Measurements from ENCODE around the gene ADRA2C.

Gene ADRA2C

DNA sequence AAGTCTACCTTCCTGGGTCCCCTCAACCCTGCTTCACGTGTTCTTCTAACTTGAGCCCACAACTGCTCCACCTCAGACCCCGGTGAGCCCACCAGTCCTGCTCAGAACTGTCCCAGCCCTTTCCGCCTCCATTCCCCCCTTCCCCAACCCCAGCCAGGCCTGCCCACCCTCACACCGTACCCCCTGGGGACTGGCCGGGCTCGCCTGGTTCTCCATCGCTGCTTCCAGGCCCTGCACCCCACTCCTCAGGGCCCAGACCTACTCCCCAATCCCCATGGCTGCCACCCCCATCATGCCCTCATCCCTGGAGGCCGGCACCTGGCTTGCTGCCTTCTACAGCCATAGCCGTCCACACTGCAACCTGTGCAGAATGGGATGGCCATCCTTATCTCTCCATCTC lies 23.4 kb downstream of the ADRA2C start:
- no peak for DNase-seq (ENCODE audit: low read depth)
- TF ChIP-seq, protein P1, sequence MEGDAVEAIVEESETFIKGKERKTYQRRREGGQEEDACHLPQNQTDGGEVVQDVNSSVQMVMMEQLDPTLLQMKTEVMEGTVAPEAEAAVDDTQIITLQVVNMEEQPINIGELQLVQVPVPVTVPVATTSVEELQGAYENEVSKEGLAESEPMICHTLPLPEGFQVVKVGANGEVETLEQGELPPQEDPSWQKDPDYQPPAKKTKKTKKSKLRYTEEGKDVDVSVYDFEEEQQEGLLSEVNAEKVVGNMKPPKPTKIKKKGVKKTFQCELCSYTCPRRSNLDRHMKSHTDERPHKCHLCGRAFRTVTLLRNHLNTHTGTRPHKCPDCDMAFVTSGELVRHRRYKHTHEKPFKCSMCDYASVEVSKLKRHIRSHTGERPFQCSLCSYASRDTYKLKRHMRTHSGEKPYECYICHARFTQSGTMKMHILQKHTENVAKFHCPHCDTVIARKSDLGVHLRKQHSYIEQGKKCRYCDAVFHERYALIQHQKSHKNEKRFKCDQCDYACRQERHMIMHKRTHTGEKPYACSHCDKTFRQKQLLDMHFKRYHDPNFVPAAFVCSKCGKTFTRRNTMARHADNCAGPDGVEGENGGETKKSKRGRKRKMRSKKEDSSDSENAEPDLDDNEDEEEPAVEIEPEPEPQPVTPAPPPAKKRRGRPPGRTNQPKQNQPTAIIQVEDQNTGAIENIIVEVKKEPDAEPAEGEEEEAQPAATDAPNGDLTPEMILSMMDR (IDR thresholded peaks at IDR 0.05; ENCODE audit: low read depth, low read length, missing control alignments), result no peak

DNA sequence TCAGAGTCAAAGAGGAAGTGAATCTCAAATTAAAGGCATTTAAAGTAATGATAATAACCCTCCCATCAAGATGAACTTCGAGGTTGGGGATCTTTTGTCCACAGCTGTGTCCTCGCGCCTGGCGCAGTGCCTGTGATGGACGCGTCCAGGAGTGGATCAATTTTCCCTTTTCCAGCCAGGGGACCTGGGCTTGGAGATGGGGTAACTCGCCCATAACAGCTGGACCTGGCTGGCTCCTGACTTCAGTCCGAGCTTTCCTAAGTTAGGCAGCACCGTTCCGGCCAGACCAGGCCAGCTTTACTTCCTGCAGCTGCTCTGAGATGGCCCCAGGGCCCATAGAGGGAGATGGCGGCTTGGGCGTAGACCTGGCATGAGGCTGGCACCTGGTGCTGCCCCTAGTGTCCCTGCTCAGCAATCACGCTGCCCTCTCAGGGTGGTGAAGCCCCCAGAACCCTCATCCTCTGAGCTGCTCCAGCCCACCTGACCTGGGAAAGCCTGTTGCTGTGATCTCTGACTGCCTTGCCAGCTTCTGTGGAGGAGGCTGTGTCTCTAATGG lies 23.9 kb downstream of the ADRA2C start:
- no peak overlapping the region for H3K4me3 ChIP-seq (ENCODE audit: low read depth, low read length)
- TF ChIP-seq, protein P1 (IDR thresholded peaks at IDR 0.05; ENCODE audit: low read depth, low read length, missing control alignments), result no peak
- no peak for DNase-seq (ENCODE audit: low read depth)

More for the DNA sequence above, 23.4 kb downstream of the ADRA2C start:
- no peak overlapping the region for H3K4me3 ChIP-seq (ENCODE audit: low read depth, low read length)

DNA sequence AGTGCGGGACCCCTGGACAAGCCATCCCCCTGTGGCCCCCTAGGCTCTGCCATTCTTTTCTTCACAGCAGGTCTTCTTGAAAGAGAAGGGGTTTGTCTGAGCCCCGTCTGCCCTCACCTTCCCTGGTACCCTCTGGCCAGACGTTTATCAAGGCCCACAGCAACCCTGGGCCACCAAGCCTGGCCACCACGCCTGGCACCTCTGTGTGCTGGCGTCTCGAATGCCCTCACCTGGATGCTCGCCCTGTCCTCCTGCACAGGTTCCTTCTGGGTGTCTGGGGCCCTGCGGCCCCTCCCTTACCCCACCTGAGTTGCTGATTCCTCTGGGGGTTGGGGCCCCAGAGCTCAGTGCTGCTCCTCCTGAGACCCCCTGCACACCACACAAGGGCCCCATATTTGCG lies 25.1 kb downstream of the ADRA2C start:
- DNase-seq (ENCODE audit: low read depth), result no peak
- TF ChIP-seq, protein P1 (IDR thresholded peaks at IDR 0.05; ENCODE audit: low read depth, low read length, missing control alignments), result no peak
- H3K4me3 ChIP-seq (ENCODE audit: low read depth, low read length), result no peak overlapping the region

DNA sequence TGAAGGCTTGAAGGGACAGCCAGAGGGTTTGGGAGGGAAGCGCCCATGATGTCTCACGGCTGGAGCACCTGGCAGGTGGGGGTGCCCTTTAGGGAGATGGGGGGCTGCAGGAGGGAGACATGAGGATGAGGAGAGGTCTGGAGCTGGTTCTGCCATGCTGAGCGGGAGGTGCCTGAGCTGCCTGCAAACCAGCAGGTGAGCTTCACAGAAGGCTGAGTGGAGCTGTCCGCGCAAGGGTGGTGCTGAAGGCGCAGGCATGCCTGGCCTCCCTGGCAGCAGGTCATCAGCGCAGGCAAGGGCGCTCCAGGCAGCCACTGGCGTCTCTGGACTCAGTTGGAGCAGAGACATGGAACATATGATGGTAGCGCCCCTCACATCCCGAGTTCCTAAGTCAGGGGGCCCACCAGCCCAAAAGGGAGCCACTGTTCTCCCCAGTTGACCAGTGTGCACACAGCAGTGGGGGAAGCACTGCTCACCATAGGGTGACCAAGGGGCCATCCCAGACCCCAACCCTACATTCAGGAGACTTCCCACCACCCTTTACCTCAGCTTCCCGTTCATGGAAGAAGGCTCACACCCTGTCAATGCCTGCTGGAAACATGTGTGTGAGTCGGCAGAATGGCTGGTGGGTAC lies 25.8 kb downstream of the ADRA2C start:
- TF ChIP-seq, protein P1 (IDR thresholded peaks at IDR 0.05; ENCODE audit: low read depth, low read length, missing control alignments), result no peak
- no peak overlapping the region for H3K4me3 ChIP-seq (ENCODE audit: low read depth, low read length)
- no peak for DNase-seq (ENCODE audit: low read depth)

DNA sequence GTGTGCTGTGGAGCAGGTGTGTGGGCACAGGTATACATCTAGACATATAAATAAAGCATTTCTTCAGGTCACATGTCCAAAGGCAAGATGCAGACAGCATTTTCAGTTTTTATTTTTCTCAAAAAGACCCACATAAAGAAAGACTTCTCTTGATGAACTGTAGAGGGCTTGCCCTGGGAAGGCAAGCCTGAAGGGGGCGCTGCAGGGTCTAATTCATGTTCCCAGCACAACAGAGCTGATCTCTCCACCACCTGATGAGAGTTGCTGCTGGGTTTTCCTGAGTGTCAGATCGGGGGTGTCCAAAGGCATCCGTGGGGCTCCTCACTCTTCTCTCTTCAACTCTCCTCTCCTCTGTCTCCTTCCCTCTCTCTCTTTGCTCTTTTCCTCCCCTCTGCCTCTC lies 26.6 kb downstream of the ADRA2C start:
- TF ChIP-seq, protein P1 (IDR thresholded peaks at IDR 0.05; ENCODE audit: low read depth, low read length, missing control alignments), result peak; percentile 6
- no peak for DNase-seq (ENCODE audit: low read depth)
- no peak overlapping the region for H3K4me3 ChIP-seq (ENCODE audit: low read depth, low read length)

DNA sequence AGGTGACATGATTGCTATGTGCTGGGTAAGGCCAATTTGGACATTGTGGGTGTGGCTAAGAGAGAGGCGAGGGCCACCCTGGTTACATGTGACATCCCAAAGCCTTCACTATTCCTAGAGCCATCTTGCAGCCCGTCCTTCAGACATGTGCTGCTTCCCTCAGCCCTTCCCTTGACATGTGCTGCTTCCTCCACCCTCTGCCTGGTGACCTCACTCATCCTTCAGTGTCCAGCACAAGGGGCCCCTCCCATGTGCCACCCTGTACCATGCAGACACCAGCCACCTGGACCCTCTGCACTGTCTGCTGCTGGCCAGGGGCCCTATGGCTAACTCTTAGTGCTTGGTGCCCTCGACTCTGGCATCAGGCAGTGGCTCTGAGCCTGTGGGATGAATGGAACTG lies 27.4 kb downstream of the ADRA2C start:
- no peak overlapping the region for H3K4me3 ChIP-seq (ENCODE audit: low read depth, low read length)
- DNase-seq (ENCODE audit: low read depth), result no peak
- TF ChIP-seq, protein P1 (IDR thresholded peaks at IDR 0.05; ENCODE audit: low read depth, low read length, missing control alignments), result no peak

DNA sequence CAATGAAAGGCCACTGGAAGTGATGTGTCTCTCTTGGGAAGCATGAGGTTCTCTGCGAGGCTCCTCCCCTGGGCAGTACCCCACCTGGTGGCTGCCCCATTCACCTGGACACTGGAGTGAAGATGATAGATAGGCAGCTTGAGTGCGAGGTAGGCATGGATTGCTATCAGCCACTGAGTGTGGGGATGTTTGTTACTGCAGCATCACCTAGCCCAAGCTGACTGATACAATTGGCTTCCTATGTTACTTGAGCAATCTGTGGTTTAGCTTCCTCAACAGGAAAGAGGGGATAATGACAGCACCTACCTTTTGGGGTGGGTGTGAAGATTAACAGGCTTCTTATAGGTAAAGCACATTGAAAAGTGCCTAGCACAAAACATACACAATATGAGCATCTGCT lies 30.8 kb downstream of the ADRA2C start:
- TF ChIP-seq, protein P1 (IDR thresholded peaks at IDR 0.05; ENCODE audit: low read depth, low read length, missing control alignments), result no peak
- no peak overlapping the region for H3K4me3 ChIP-seq (ENCODE audit: low read depth, low read length)
- DNase-seq (ENCODE audit: low read depth), result no peak

All from GM12864 (cell line).